ENCODE results near the gene HADHB. TPM values are rescaled to one million over a fixed set of nuclear protein-coding genes. Genes with fewer than 3 reads are reported as not detected.

The HADHB gene
- total and polyA plus RNA-seq, 2 donors from 2014 or later, result 132 to 232 TPM

DNA sequence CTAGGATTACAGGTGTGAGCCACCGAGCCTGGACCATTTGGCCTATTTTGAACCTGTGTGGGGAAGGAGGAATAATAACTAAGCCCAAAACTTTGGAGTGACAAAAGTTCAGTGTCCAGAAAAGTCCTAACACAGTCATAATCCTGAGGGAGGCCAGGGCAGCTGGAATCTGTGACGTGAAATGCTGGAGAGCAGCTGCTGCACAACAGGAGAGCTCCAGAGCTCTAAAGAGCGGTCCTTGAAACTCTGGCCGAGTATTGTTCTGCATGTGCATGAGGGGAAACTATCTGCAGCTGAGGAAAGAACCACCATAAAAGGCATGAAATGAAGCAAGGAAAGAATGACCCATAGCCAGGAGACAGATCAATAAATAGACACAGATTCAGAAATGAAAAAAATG is 28.2 kb upstream of the HADHB start:
- Histone ChIP-seq H3K27ac (ENCODE audit: low read depth in 2 of 2, low read length in 2 of 2) (no peak overlapping the region), H3K4me3 (ENCODE audit: low read length in 3 of 3) (no peak overlapping the region), H3K9me3 (ENCODE audit: control insufficient read depth in 2 of 3, insufficient read depth in 1 of 3, low read length in 3 of 3) (peaks cover 0 to 2% (median 0%) of the 10 kb centered on the region in 3 donors), H3K27me3 (ENCODE audit: control insufficient read depth, insufficient read depth, low read length) (no peaks in the 10 kb centered on the region), H3K36me3 (ENCODE audit: control insufficient read depth in 2 of 3, insufficient read depth in 3 of 3, low read length in 3 of 3) (peaks cover 8 to 47% (median 18%) of the 10 kb centered on the region in 3 donors), H3K9ac (ENCODE audit: low read length in 3 of 3) (no peak overlapping the region), H3K4me1 (ENCODE audit: control insufficient read depth in 2 of 3, insufficient read depth in 2 of 3, low read depth in 1 of 3, low read length in 3 of 3) (no peaks in the 10 kb centered on the region)
- TF ChIP-seq, protein P1, sequence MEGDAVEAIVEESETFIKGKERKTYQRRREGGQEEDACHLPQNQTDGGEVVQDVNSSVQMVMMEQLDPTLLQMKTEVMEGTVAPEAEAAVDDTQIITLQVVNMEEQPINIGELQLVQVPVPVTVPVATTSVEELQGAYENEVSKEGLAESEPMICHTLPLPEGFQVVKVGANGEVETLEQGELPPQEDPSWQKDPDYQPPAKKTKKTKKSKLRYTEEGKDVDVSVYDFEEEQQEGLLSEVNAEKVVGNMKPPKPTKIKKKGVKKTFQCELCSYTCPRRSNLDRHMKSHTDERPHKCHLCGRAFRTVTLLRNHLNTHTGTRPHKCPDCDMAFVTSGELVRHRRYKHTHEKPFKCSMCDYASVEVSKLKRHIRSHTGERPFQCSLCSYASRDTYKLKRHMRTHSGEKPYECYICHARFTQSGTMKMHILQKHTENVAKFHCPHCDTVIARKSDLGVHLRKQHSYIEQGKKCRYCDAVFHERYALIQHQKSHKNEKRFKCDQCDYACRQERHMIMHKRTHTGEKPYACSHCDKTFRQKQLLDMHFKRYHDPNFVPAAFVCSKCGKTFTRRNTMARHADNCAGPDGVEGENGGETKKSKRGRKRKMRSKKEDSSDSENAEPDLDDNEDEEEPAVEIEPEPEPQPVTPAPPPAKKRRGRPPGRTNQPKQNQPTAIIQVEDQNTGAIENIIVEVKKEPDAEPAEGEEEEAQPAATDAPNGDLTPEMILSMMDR (IDR thresholded peaks at IDR 0.05; ENCODE audit: borderline replicate concordance, extremely low read depth, insufficient read depth), result no peak
- DNase-seq (no peak), FAIRE-seq (no peak)
- intact Hi-C loops (cut with DNase I), result no loop called here

DNA sequence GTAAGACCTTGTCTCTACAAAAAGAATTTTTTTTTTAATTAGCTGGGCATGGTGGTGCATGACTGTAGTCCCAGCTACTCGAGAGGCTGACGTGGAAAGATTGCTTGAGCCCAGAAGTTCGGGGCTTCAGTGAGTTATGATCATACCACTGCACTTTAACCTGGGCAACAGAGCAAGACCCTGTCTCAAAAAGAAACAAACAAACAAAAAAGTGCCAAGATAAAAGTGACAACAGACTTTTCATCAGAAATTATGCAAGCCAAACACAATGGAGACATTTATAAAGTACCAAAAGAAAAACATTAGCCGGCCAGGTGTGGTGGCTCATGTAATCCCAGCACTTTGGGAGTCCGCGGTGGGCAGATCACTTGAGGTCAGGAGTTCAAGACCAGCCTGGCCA is 27.0 kb upstream of the HADHB start:
- no peaks in the 10 kb centered on the region for H3K27me3 ChIP-seq (ENCODE audit: control insufficient read depth, insufficient read depth, low read length)
- no peak overlapping the region for H3K4me3 ChIP-seq (ENCODE audit: low read length in 3 of 3)
- peaks cover 0 to 2% (median 0%) of the 10 kb centered on the region in 3 donors for H3K9me3 ChIP-seq (ENCODE audit: control insufficient read depth in 2 of 3, insufficient read depth in 1 of 3, low read length in 3 of 3)
- FAIRE-seq, result no peak
- peaks cover 8 to 47% (median 15%) of the 10 kb centered on the region in 3 donors for H3K36me3 ChIP-seq (ENCODE audit: control insufficient read depth in 2 of 3, insufficient read depth in 3 of 3, low read length in 3 of 3)
- intact Hi-C loops (cut with DNase I), result no loop called here
- H3K9ac ChIP-seq (ENCODE audit: low read length in 3 of 3), result no peak overlapping the region
- TF ChIP-seq, protein P1 (IDR thresholded peaks at IDR 0.05; ENCODE audit: borderline replicate concordance, extremely low read depth, insufficient read depth), result no peak
- H3K27ac ChIP-seq (ENCODE audit: low read depth in 2 of 2, low read length in 2 of 2), result no peak overlapping the region
- H3K4me1 ChIP-seq (ENCODE audit: control insufficient read depth in 2 of 3, insufficient read depth in 2 of 3, low read depth in 1 of 3, low read length in 3 of 3), result no peaks in the 10 kb centered on the region
- no peak for DNase-seq

DNA sequence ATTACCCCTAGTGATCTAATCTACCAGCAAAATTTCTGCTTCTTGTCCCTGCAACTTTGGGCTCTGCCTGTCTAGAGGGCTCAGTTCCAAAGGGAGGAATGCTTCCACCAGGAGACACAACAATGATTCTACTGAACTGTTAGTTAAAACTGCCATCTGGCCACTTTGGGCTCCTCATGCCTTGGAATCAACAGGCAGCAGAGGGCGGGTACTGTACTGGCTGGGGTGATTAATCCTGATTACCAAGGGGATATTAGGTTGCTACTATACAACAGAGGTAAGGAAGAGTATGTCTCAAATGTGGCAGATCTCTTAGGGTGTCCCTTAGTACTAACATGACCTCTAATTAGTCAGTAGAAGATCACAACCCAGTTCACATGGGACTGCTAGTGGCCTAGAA is 21.7 kb upstream of the HADHB start:
- no peaks in the 10 kb centered on the region for H3K27me3 ChIP-seq (ENCODE audit: control insufficient read depth, insufficient read depth, low read length)
- H3K4me1 ChIP-seq (ENCODE audit: control insufficient read depth in 2 of 3, insufficient read depth in 2 of 3, low read depth in 1 of 3, low read length in 3 of 3), result no peaks in the 10 kb centered on the region
- FAIRE-seq (no peak), DNase-seq (no peak)
- H3K9ac ChIP-seq (ENCODE audit: low read length in 3 of 3), result no peak overlapping the region
- intact Hi-C loops (cut with DNase I), result no loop called here
- TF ChIP-seq, protein P1 (IDR thresholded peaks at IDR 0.05; ENCODE audit: borderline replicate concordance, extremely low read depth, insufficient read depth), result no peak
- no peak overlapping the region for H3K4me3 ChIP-seq (ENCODE audit: low read length in 3 of 3)
- no peaks in the 10 kb centered on the region for H3K9me3 ChIP-seq (ENCODE audit: control insufficient read depth in 2 of 3, insufficient read depth in 1 of 3, low read length in 3 of 3)
- no peak overlapping the region for H3K27ac ChIP-seq (ENCODE audit: low read depth in 2 of 2, low read length in 2 of 2)
- H3K36me3 ChIP-seq (ENCODE audit: control insufficient read depth in 2 of 3, insufficient read depth in 3 of 3, low read length in 3 of 3), result peaks cover 2 to 29% (median 24%) of the 10 kb centered on the region in 3 donors

DNA sequence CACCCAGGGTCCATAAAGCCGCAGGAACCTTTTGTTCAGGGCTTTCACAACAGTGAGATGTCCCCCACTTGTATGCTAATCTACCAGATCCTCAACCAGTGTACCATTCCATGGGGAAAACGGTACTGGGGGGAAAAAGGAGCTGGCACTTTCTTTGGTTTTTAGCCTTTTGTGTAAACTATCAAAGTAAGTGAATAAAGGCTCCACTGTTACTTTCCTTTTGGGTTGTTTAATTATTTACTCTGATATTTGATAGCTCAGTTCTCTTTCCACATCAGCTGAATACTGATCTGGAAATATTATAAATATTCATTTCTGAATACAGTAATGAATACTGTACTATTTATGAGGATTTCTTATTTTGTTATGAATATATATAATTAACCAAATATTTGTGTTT is 20.6 kb upstream of the HADHB start:
- Histone ChIP-seq H3K27ac (ENCODE audit: low read depth in 2 of 2, low read length in 2 of 2) (no peak overlapping the region), H3K4me1 (ENCODE audit: control insufficient read depth in 2 of 3, insufficient read depth in 2 of 3, low read depth in 1 of 3, low read length in 3 of 3) (no peaks in the 10 kb centered on the region), H3K27me3 (ENCODE audit: control insufficient read depth, insufficient read depth, low read length) (no peaks in the 10 kb centered on the region), H3K9me3 (ENCODE audit: control insufficient read depth in 2 of 3, insufficient read depth in 1 of 3, low read length in 3 of 3) (no peaks in the 10 kb centered on the region), H3K4me3 (ENCODE audit: low read length in 3 of 3) (no peak overlapping the region), H3K36me3 (ENCODE audit: control insufficient read depth in 2 of 3, insufficient read depth in 3 of 3, low read length in 3 of 3) (peaks cover 4 to 38% (median 29%) of the 10 kb centered on the region in 3 donors), H3K9ac (ENCODE audit: low read length in 3 of 3) (no peak overlapping the region)
- TF ChIP-seq, protein P1 (IDR thresholded peaks at IDR 0.05; ENCODE audit: borderline replicate concordance, extremely low read depth, insufficient read depth), result no peak
- DNase-seq (no peak), FAIRE-seq (no peak)
- intact Hi-C loops (cut with DNase I), result no loop called here
